ENCODE results near the gene CBX8.

CBX8 gene

DNA sequence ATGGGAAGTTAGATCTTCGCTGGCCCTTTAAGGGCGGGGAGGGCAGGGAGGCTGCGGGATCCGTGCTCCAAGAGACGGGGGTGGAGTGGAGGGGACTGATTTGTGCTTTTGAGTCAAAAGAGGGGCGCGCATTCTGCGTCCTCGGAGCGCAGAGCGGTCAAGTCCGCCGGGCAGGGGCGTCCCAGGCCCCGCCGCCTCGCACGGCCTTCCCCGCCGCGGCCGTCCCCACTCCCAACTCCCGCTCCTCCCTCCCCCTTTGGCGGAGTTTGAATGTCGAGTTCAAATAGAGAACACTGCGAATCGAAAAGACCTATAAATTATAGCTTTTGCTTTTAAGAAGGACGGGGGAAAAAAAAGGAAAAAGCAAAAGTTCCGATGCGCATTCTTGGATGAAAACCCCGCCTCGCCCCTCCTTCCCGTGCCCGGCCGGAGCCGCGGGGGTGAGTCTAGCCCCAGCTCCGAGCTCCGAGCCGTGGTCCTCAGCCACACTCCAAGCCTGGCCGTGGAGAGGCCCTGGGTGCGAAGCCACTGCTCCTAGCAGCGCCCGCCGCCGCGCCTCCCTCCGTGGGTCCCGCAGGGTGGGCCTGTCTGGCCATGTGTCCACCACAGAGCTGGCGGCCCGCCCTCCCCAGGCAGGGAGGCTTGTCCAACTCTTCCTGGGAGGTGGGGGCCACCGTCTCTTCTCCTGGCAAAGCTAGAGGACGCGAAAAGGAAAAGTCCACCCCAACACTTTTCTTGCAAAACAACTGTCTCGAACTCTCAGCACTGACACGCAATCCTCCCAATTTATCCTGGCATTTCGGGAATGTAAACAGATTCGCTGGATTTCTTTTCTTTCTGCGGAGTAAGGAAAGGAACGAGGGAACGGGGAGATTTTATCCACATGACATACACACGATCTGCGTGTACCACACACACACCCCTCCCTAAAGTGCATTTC lies 3.6 kb downstream of the CBX8 start:
- no peak for DNase-seq (ENCODE audit: low read depth)

GRCh38 chr17:79792341-79792871 lies 4.5 kb downstream of the CBX8 start:
- no peak for DNase-seq (ENCODE audit: low read depth)

DNA sequence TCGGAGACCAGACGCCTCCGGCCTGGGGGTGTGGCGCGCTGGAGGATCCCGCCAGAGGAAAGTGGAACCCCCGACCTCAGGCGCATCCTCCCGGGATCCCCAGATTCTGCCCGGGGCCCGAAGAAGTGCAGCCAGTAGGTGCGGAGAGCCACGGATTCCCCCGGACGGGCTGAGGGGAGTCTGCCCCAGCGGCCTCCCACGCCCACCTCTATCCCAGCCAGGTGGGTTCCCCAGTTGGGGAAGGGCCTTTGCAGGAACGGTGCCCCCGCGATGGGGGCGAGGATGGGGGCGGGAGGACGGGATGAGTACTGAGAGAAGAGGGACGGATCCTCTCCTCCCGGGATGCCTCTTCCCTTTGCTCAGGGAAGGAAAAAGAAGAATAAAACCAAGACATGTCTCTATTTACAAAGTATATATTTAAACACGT lies 5.1 kb downstream of the CBX8 start:
- no peak for DNase-seq (ENCODE audit: low read depth)

DNA sequence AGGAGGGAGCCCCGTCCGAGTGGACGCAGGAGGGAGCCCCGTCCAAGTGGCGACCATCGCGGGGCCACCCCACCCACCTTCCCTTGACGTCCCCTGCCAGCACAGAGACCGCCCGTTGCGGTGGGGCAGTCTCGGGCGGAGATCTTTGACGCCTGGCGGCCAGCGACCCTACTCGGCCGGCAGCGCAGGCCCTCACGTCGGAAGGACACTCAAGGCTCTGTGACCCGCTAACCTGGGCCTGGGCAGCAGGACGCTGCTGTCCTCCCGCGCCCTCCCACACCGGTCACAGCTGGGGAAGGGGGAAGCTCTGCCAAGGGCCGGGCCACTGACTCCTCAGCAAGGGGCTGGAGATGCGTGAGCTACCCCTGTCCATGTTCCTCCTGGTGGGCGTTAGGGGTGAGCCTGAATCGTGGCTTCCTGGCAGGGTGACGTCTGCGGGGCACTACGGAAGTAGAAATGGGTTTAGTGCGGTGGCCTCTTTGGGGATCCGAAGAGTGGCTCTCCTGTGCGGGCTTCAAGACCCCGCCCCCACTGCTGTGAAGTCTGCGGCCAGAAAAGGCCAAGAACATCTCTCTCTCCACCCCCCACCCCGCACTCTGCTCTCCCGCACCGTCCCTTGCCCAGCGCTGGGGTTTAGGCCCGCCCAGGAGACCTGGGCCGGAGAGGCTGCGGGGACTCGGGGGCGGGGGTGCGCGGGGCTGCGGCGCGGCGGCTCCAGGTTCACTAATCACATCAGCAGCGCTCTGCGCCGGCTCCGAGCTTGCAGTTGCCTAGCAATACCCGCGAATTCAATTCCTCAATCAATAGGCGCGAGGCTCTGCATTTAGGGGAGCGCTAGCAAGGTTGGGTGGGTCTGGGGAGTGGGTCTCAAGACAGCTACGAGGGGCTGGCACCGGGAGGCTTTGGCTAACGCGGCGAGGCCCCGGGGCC lies 5.8 kb downstream of the CBX8 start:
- DNase-seq (ENCODE audit: low read depth), result no peak

- no peak for DNase-seq (ENCODE audit: low read depth)
Observed at GRCh38 chr17:79789943-79790804, 6.7 kb downstream of the CBX8 start.

GRCh38 chr17:79788989-79789942 lies 7.6 kb downstream of the CBX8 start:
- no peak for DNase-seq (ENCODE audit: low read depth)

GRCh38 chr17:79788455-79788854 lies 8.4 kb downstream of the CBX8 start:
- no peak for DNase-seq (ENCODE audit: low read depth)

DNA sequence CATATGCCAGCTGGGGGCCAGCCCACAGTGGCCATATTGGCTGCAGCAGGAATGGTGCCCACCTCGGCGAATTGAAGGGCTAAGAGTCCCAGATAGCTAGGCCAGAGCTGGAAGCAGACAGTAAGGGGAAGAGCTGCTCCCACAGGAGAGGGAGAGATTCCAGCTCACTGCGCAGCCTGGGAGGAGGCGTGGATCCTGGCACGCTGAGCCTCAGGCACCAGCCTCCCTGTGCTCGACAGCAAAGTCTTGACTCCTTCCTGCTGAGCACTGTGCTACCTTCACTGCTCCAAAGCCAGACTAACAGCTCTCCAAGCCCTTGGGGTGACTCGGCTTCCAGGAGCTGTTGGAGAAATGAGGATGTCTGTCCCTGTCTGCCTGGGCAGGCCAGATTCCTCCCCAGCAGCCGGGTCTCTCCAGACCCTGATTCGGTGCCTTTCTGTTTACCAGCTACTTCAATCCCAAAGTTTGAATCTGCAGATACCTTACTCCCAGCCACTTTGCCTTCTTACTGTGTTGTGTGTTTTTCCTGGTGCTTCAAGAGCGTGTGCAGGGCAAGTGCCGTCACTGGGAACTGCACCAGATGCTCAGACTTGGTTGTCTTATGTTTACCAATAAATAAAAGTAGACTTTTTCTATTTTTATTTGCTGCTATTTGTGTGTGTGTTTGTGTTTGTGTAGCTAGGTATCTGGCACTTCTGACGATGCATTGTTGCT lies 9.8 kb downstream of the CBX8 start:
- DNase-seq (ENCODE audit: low read depth), result no peak

DNA sequence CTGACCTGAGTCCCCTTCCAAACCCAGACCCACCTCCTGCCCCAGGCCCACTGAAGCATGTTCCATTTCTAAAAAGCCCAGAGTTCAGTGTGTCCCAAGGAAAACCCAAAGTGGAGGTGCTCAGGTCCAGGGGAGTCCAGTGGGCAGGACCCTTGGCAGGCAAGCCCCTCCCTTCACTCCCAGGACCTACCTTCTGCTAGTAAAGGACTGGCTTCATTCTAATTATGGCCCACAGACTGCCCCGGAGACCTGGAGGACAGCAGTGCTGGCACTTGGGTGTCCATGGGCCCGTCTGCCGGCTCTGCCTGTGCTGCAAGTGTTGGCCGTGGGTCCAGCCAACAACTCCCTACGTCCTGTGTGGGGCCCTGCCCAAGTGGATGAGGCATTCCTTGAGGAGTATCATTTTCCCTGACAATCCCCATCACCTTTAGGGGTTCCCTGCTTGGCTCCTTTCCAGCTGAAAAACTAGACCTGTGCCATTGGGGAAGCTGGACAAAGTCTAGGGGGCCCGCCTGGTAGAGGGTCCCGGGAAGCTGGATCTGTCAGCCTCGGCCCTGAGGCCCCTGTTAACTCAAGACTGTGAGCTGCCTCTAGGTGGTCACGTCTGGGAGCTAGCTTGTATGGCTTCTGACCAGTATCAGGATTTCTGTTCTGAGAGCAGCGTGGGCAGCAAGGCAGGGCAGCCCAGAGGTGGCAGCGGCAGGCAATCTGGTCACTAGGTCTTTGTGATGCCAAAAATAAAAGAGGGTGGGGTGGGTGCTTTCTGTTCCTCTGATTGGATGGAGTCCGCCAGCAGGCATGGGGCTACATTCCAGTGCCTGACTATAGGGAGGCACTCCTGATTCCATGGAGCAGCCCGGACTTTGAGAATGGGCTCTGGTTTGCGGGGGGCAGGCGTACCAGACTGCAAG lies 10.7 kb downstream of the CBX8 start:
- no peak for DNase-seq (ENCODE audit: low read depth)

- DNase-seq (ENCODE audit: low read depth), result no peak
Observed at GRCh38 chr17:79785017-79785899, 11.6 kb downstream of the CBX8 start.

GRCh38 chr17:79784353-79785016 lies 12.4 kb downstream of the CBX8 start:
- no peak for DNase-seq (ENCODE audit: low read depth)

DNA sequence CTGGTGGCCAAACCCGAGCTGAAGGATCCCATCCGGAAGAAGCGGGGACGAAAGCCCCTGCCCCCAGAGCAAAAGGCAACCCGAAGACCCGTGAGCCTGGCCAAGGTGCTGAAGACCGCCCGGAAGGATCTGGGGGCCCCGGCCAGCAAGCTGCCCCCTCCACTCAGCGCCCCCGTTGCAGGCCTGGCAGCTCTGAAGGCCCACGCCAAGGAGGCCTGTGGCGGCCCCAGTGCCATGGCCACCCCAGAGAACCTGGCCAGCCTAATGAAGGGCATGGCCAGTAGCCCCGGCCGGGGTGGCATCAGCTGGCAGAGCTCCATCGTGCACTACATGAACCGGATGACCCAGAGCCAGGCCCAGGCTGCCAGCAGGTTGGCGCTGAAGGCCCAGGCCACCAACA lies 13.0 kb downstream of the CBX8 start:
- no peak for DNase-seq (ENCODE audit: low read depth)

DNA sequence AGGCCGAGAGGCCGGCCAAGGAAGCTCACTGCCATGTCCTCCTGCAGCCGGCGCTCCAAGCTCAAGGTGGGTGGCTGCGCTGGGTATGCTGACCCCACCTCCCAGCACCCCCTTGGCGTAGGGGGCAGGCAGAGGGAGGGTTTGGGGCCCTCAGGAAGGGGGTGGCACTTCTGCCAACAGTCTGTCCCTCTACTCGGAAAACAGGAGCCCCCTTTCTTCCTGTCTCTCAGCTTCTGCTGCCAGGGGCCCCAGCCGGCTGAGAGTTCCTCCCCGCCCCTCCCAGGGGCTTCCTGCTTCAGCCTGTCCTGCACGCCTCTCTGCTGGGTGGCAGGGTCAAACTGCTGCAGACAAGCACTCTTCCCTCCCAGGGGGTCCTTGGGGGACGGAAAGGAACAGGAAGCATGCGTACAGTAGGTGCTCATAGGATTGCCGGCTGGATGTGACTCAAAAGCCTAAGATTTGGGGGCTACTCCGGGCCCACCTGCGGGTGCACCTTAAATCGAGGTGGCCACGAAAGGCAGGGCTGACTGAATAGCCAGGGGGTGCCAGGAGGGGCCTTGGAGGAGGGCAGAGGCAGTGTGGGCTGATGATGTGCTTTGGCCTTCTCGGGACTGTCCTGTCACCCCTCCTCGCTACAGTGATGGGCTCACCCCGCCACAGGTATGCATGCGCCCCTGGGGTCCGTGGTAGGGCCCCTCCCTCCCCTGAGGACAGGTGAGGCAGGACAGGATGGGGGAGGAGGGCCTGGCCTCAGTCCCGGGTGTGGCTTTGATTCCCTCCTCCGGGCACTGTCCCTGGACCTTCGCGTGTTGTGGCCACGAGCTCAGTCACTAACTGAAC lies 14.9 kb downstream of the CBX8 start:
- no peak for DNase-seq (ENCODE audit: low read depth)

GRCh38 chr17:79781012-79781650 lies 15.7 kb downstream of the CBX8 start:
- no peak for DNase-seq (ENCODE audit: low read depth)

DNA sequence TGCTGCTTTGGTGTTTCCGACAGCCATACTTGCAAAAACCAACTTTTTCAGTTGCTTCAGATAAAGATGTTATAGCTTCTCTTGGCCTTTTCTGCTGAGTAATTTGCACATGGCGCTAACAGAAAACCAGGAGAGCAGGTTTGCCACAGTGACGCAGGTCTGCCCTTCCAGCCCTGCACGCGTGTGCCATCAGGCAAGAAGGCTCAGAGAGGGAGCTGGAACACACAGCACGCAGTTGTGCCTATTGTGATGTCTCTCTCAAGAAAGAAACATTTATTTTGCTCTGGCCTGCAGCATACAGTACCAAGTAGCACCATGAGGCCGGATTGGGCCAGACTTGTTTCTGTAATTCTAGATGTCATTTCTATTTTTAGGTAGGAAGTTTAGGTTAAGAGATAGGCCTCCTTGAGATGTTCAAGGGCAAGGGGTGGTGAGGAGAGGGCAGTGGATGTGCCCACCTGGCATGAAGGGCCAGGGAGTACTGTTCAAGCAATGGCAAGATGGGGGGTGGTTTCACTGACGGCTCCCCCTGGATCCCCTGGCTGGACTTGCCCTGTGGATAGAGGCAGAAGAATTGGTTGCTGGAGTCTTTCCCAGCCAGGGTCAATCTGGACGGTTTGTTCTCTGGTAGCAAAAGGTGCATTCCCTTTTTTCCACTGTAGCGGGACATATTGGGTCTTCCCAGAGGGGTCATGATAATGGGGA lies 17.1 kb downstream of the CBX8 start:
- no peak for DNase-seq (ENCODE audit: low read depth)

Data from stimulated activated CD8-positive, alpha-beta memory T cell treated with anti-CD3 and anti-CD28 coated beads, Interleukin-15, amount 100 ng/mL, for 24 hours (primary cell).